Bronchial epithelial cell (primary cell): ENCODE measurements around the gene PYROXD2. TPM values are rescaled to one million over a fixed set of nuclear protein-coding genes. Genes with fewer than 3 reads are reported as not detected.
"Not testable (repeated sequence)": the region's sequence is repeated elsewhere in the genome, so short reads cannot be mapped to it uniquely, and the experiment has no call there.

ENCODE experiments used
- DNase-seq: peaks from one replicate; pipeline ENCODE4 v3.0.0-alpha.2; 2010; ENCODE audit warnings: low read depth
- FAIRE-seq: peaks from 2 replicates; lab custom pipeline; 2011; peaks lifted over from hg19 to GRCh38; lab: Jason Lieb, UNC
- H3K27me3 ChIP-seq: 2 replicates; pipeline ENCODE4 v1.5.1; 2011; ENCODE audit warnings: low read length; ENCODE audit not compliant: control insufficient read depth, insufficient read depth
- H3K36me3 ChIP-seq: 2 replicates; pipeline ENCODE4 v1.5.1; 2011; ENCODE audit warnings: low read length; ENCODE audit not compliant: control insufficient read depth, insufficient read depth
- H3K4me3 ChIP-seq: 2 replicates; pipeline ENCODE4 v1.5.1; 2011; ENCODE audit warnings: mild to moderate bottlenecking, low read depth, low read length, control low read depth
- total RNA-seq: library from RNA; depleted of rRNA; stranded (reverse); fragments of >200 nt; gene quantifications from 2 replicates; pipeline ENCODE4 v1.2.1, GENCODE V29; 2014
- TF ChIP-seq, protein P1 (sequence below): IDR thresholded peaks from 2 replicates; pipeline ENCODE4 v1.5.1; 2011; ENCODE audit warnings: mild to moderate bottlenecking, moderate library complexity, low read length, control low read depth, inconsistent platforms; ENCODE audit not compliant: insufficient read depth, severe bottlenecking

PYROXD2 gene
- total RNA-seq, 1 donor from 2014 or later: 1.1 TPM

DNA sequence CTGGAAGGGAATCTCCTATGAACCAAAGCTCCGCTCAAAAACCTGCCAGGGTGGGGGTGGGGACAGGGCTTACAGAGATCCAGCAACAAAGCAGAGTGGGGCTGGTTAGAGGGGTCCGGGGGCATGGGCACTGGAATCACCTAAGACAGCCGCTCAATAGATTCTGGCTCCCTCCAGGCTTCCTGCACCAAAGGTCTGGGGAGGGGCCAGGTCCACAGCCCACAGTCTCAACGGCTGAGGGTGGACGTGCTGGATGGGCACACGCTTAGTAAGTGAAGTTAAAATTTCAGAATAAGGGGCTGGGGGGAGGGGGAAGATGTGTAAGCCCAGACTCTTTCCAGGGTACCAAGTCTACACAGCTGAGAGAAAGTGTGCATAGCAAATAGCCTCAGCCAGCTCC lies 31.1 kb downstream of the PYROXD2 start:
- DNase-seq (no peak), FAIRE-seq (no peak)
- Histone ChIP-seq H3K36me3 (no peaks in the 10 kb centered on the region), H3K27me3 (no peaks in the 10 kb centered on the region), H3K4me3 (no peak overlapping the region)
- TF ChIP-seq, protein P1, sequence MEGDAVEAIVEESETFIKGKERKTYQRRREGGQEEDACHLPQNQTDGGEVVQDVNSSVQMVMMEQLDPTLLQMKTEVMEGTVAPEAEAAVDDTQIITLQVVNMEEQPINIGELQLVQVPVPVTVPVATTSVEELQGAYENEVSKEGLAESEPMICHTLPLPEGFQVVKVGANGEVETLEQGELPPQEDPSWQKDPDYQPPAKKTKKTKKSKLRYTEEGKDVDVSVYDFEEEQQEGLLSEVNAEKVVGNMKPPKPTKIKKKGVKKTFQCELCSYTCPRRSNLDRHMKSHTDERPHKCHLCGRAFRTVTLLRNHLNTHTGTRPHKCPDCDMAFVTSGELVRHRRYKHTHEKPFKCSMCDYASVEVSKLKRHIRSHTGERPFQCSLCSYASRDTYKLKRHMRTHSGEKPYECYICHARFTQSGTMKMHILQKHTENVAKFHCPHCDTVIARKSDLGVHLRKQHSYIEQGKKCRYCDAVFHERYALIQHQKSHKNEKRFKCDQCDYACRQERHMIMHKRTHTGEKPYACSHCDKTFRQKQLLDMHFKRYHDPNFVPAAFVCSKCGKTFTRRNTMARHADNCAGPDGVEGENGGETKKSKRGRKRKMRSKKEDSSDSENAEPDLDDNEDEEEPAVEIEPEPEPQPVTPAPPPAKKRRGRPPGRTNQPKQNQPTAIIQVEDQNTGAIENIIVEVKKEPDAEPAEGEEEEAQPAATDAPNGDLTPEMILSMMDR: no peak

DNA sequence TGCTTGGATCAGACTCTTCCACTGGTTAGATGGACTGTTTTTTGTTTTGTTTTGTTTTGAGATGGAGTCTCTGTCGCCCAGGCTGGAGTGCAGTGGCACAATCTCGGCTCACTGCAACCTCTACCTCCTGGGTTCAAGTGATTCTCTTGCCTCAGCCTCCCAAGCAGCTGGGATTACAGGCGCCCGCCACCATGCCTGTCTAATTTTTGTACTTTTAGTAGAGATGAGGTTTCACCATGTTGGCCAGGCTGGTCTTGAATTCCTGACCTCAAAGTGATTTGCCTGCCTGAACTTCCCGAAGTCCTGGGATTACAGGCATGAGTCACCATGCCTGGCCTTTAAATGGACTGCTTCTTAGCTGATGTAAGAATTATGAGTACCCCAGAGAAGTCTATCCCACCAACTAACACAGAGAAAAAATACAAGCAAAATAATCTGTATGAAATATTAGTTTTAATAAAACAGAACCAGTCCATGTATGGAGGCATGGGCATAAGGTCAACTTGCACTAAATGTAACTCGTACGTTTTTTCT lies 31.8 kb downstream of the PYROXD2 start:
- DNase-seq: peak; percentile 42
- H3K4me3 ChIP-seq, H3K36me3 ChIP-seq, H3K27me3 ChIP-seq, FAIRE-seq: not testable (repeated sequence)

DNA sequence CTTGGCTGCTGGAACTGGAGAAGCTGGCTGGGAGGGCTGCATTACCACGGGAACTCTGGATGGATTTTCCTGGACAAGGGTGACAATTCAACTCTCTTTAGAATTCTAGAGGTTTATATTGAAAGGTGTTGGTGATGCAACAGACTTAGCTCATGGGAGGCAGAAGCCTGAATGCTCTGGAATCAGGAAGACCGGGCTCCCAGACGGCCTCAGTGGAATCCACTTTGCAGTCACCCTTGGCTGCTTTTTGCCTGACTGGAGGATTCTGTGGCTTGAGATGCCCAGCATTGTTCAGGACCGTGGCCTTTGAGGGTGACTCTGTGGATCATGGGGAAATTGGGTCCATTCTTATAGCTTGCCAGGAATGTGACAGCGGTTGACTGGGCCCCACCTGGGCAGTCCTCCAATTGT lies 32.3 kb downstream of the PYROXD2 start:
- Histone ChIP-seq H3K4me3 (no peak overlapping the region), H3K36me3 (no peaks in the 10 kb centered on the region), H3K27me3 (no peaks in the 10 kb centered on the region)
- FAIRE-seq (no peak), DNase-seq (no peak)
- TF ChIP-seq, protein P1: no peak

DNA sequence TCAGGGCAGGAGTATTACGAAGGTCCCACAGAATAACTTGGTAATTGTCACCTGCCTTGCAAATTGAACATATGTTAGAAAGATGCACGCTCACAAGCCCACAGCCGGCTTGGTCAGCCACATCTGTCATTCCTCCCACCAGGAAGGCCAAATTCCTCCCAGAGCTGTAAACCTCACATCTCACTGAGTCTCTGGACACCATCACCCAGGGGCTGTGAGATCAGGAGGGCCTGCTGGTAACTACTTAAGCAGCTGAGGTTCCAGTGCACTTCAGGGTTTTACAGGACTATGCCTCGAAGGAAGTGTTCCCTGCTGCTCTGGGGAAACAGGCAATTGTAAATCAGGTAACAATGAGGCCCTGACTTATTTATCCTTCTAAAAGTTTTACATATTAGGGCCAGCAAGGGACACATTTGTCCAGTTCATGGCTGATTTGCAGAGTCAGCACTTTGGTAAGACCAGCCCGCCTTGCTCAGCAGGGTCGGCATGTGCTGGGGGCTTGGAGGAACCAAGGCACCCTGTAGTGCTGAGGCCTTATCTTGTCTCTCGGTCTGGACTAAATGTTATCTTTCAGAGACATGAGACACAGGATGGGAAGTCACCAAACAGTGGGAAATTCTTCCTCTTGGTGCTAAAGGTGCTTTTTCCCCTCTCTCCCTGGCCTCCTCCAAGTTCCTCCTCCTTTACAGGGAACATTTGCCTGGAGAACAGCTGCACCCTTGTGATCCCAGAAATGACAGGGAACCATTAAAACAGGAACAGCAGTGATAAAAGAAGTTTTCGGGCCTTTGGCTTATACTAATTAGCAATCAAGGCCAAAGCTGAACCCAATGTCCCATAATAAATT lies 34.3 kb downstream of the PYROXD2 start:
- no peaks in the 10 kb centered on the region for H3K36me3 ChIP-seq
- H3K27me3 ChIP-seq: no peaks in the 10 kb centered on the region
- H3K4me3 ChIP-seq: no peak overlapping the region
- TF ChIP-seq, protein P1: no peak
- DNase-seq (no peak), FAIRE-seq (no peak)

DNA sequence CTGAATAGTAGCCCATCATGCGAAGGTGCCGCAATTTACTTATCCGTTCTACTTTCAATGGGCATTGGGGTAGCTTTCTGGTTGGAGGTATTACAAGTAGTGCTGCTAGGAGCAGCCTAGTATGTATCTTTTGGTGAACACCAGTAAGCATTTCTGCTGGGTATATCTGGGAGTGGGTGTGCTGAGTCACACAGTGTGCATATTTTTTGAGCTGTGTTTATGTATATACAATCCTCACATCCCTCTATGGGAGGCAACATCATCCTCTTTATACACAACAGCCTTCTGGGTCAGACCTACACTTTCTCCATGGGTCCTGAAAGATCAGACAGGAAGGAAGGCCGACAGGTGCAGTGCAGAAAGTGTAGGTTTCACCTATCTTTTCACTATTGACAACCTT lies 36.3 kb downstream of the PYROXD2 start:
- DNase-seq (no peak), FAIRE-seq (no peak)
- no peaks in the 10 kb centered on the region for H3K36me3 ChIP-seq
- H3K4me3 ChIP-seq: no peak overlapping the region
- H3K27me3 ChIP-seq: no peaks in the 10 kb centered on the region
- TF ChIP-seq, protein P1: no peak

DNA sequence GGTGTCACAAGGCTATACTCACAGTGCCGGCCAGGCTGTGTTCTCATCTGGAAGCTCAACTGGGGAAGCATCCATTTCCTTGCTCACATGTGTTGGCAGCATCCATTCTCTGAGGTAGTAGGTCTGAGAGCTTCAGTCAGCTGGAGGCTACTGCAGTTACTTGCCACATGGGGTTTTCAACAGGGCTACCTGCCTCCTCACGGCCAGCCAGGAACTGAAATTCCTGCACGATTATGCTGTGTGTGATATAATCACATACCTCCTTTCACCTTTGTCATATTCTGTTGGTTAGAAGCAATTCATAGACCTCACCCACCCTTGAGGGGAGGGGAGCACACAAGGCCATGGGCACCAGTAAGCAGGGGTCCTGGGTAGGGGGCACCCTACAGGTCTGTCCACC lies 37.4 kb downstream of the PYROXD2 start:
- DNase-seq (no peak), FAIRE-seq (peak; percentile 32)
- H3K4me3 ChIP-seq: no peak overlapping the region
- TF ChIP-seq, protein P1: no peak
- no peaks in the 10 kb centered on the region for H3K27me3 ChIP-seq
- H3K36me3 ChIP-seq: no peaks in the 10 kb centered on the region
